HuH-7.5 (cell line): ENCODE results near the gene OSTF1.

Experiments
- DNase-seq: peaks from one replicate; pipeline ENCODE4 v3.0.0; 2011; ENCODE audit warnings: low spot score

The OSTF1 gene

GRCh38 chr9:75121914-75122558 is 33.7 kb downstream of the OSTF1 start:
- no peak for DNase-seq

- no peak for DNase-seq
Observed at GRCh38 chr9:75123696-75124095, 35.4 kb downstream of the OSTF1 start.

GRCh38 chr9:75128535-75128934 is 40.2 kb downstream of the OSTF1 start:
- no peak for DNase-seq

- DNase-seq, result no peak
Observed at GRCh38 chr9:75130172-75130571, 41.9 kb downstream of the OSTF1 start.

GRCh38 chr9:75130621-75131230 is 42.4 kb downstream of the OSTF1 start:
- DNase-seq, result no peak

- DNase-seq, result no peak
Observed at GRCh38 chr9:75131700-75132099, 43.4 kb downstream of the OSTF1 start.

GRCh38 chr9:75132244-75132643 is 43.9 kb downstream of the OSTF1 start:
- DNase-seq, result no peak

- DNase-seq, result no peak
Observed at GRCh38 chr9:75133396-75133795, 45.1 kb downstream of the OSTF1 start.

- DNase-seq, result no peak
Observed at GRCh38 chr9:75134495-75134894, 46.2 kb downstream of the OSTF1 start.

- DNase-seq, result no peak
Observed at GRCh38 chr9:75138260-75139040, 50.1 kb downstream of the OSTF1 start.

- no peak for DNase-seq
Observed at GRCh38 chr9:75139201-75139600, 50.9 kb downstream of the OSTF1 start.

- DNase-seq, result no peak
Observed at GRCh38 chr9:75140261-75140660, 51.9 kb downstream of the OSTF1 start.

GRCh38 chr9:75142202-75142601 is 53.9 kb downstream of the OSTF1 start:
- no peak for DNase-seq

- no peak for DNase-seq
Observed at GRCh38 chr9:75146229-75146628, 57.9 kb downstream of the OSTF1 start.

GRCh38 chr9:75147638-75148037 is 59.3 kb downstream of the OSTF1 start:
- DNase-seq, result no peak

GRCh38 chr9:75148561-75148960 is 60.2 kb downstream of the OSTF1 start:
- no peak for DNase-seq

GRCh38 chr9:75149841-75150241 is 61.5 kb downstream of the OSTF1 start:
- no peak for DNase-seq

- DNase-seq, result no peak
Observed at GRCh38 chr9:75150512-75150911, 62.2 kb downstream of the OSTF1 start.

- DNase-seq, result no peak
Observed at GRCh38 chr9:75152416-75152815, 64.1 kb downstream of the OSTF1 start.

- no peak for DNase-seq
Observed at GRCh38 chr9:75156858-75157257, 68.5 kb downstream of the OSTF1 start.

- DNase-seq, result no peak
Observed at GRCh38 chr9:75161116-75161857, 73.0 kb downstream of the OSTF1 start.

GRCh38 chr9:75163764-75164163 is 75.5 kb downstream of the OSTF1 start:
- no peak for DNase-seq

GRCh38 chr9:75164573-75164972 is 76.3 kb downstream of the OSTF1 start:
- no peak for DNase-seq
